IMR-90 (cell line): Measurements from ENCODE around the gene ADAMTSL5.

Source experiments
- CHD1 ChIP-seq: IDR thresholded peaks from 2 replicates; pipeline ENCODE4 v1.6.1; 2012; ENCODE audit warnings: low read depth, low read length, improper control_type of control experiment
- FOS ChIP-seq: fragments of 150-350 bp; IDR thresholded peaks from 2 replicates; pipeline ENCODE4 v1.6.1; 2016; ENCODE audit warnings: low read depth, low read length
- MAFK ChIP-seq: IDR thresholded peaks from 2 replicates; pipeline ENCODE4 v1.6.1; 2012; ENCODE audit warnings: low read depth, low read length, improper control_type of control experiment
- MAZ ChIP-seq: IDR thresholded peaks from 2 replicates; pipeline ENCODE4 v1.6.1; 2012; ENCODE audit warnings: low read depth, mild to moderate bottlenecking, low read length, improper control_type of control experiment, moderate library complexity, borderline replicate concordance
- MXI1 ChIP-seq: IDR thresholded peaks from 2 replicates; pipeline ENCODE4 v1.6.1; 2012; ENCODE audit warnings: low read depth, mild to moderate bottlenecking, low read length, moderate library complexity, borderline replicate concordance
- POLR2A ChIP-seq: IDR thresholded peaks from 2 replicates; pipeline ENCODE4 v1.6.1; 2012; ENCODE audit warnings: mild to moderate bottlenecking, low read depth, low read length
- RAD21 ChIP-seq: IDR thresholded peaks from 2 replicates; pipeline ENCODE4 v1.6.1; 2012; ENCODE audit warnings: low read length, improper control_type of control experiment
- TF ChIP-seq, protein P1 (sequence below): conservative IDR thresholded peaks from 2 replicates; pipeline ENCODE4 v1.5.1; 2012; ENCODE audit warnings: mild to moderate bottlenecking, low read depth, low read length, improper control_type of control experiment

DNA sequence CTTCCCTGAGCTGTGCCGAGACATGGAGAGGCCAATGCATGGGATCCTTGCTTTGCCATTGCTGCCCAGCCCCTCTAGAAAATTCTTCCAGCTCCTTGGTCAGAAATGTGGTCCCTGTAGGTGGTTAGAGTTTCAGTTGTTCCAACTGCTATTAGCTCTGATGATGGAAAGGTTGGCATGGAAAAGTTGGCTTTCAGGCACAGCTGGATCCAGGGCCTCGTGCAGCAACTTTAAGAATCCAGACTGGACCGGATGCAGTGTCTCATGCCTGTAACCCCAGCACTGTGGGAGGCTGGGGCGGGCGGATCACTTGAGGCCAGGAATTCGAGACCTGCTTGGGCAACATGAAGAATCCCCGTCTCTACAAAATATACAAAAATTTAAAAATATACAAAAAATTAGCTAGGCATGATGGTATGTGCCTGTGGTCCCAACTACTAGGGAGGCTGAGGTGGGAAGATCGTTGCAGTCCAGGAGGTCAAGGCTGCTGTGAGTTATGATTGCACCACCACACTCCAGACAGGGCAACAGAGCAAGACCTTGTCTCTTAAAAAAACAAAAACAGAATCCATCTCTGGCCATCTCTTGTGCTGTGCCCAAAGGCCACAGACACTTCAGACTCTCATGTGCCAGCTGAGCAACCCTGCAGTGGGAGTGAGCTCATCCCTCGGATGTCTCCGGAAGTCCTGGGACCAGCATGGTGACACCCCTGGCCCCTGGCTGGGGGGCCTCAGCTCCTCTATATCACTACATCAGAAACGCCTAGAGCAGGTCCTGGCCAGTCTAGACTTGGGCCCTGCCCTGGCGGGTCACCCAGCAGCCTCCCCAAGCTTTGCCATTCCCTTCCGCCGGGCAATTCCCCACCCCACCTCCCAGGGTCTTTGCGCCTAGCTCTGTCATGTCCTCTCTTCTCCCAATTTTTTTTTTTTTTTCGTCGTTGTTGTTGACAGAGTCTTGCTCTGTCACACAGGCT, 38.5 kb upstream of the ADAMTSL5 start:
- TF ChIP-seq, protein P1, sequence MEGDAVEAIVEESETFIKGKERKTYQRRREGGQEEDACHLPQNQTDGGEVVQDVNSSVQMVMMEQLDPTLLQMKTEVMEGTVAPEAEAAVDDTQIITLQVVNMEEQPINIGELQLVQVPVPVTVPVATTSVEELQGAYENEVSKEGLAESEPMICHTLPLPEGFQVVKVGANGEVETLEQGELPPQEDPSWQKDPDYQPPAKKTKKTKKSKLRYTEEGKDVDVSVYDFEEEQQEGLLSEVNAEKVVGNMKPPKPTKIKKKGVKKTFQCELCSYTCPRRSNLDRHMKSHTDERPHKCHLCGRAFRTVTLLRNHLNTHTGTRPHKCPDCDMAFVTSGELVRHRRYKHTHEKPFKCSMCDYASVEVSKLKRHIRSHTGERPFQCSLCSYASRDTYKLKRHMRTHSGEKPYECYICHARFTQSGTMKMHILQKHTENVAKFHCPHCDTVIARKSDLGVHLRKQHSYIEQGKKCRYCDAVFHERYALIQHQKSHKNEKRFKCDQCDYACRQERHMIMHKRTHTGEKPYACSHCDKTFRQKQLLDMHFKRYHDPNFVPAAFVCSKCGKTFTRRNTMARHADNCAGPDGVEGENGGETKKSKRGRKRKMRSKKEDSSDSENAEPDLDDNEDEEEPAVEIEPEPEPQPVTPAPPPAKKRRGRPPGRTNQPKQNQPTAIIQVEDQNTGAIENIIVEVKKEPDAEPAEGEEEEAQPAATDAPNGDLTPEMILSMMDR: no peak
- TF ChIP-seq POLR2A (no peak), MAZ (no peak), FOS (no peak), RAD21 (no peak), MXI1 (no peak), CHD1 (no peak), MAFK (no peak)
